ENCODE data around the gene CCDC71L.

The CCDC71L gene

GRCh38 chr7:106641416-106641815, 19.5 kb downstream of the CCDC71L start:
- no peak for DNase-seq (ENCODE audit: low spot score)
- TF ChIP-seq, protein P1, sequence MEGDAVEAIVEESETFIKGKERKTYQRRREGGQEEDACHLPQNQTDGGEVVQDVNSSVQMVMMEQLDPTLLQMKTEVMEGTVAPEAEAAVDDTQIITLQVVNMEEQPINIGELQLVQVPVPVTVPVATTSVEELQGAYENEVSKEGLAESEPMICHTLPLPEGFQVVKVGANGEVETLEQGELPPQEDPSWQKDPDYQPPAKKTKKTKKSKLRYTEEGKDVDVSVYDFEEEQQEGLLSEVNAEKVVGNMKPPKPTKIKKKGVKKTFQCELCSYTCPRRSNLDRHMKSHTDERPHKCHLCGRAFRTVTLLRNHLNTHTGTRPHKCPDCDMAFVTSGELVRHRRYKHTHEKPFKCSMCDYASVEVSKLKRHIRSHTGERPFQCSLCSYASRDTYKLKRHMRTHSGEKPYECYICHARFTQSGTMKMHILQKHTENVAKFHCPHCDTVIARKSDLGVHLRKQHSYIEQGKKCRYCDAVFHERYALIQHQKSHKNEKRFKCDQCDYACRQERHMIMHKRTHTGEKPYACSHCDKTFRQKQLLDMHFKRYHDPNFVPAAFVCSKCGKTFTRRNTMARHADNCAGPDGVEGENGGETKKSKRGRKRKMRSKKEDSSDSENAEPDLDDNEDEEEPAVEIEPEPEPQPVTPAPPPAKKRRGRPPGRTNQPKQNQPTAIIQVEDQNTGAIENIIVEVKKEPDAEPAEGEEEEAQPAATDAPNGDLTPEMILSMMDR (IDR thresholded peaks at IDR 0.05; ENCODE audit: extremely low read depth, missing control alignments): no peak

GRCh38 chr7:106640368-106641141, 20.4 kb downstream of the CCDC71L start:
- TF ChIP-seq, protein P1 (IDR thresholded peaks at IDR 0.05; ENCODE audit: extremely low read depth, missing control alignments): no peak
- DNase-seq (ENCODE audit: low spot score): no peak

DNA sequence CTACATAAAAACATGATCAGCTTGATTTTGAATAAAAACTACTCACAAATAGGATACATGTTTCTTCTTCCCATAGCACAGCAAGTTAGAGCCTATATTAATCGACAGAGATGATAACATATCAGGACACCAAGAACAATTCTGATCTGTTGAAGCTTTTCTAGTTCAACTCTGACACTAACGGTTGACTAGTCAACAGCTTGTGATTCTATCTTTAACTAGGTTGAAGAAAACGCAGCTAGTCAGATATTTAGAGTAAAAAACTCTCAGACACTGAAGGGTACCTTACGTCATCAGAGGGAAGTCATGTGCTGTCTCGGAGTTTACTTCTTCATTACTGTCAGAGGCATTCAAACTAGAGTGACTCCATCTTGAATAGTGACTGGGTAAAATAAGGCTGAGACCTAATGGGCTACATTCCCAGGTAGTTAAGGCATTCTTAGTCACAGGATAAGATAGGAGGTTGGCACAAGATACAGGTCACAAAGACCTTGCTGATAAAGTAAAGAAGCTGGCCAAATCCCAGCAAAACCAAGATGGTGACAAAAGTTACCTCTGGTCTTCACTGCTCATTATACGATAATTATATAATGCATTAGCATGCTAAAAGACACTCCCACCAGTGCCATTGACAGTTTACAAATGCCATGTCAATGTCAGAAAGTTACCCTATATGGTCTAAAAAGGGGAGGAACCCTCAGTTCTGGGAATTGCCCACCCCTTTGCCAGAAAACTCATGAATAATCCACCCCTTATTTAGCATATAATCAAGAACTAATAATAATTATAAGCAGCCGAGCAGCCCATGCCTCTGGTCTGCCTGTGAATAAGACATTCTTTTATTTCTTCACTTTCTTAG, 21.3 kb downstream of the CCDC71L start:
- TF ChIP-seq, protein P1 (IDR thresholded peaks at IDR 0.05; ENCODE audit: extremely low read depth, missing control alignments): no peak
- no peak for DNase-seq (ENCODE audit: low spot score)

GRCh38 chr7:106635411-106635810, 25.5 kb downstream of the CCDC71L start:
- TF ChIP-seq, protein P1 (IDR thresholded peaks at IDR 0.05; ENCODE audit: extremely low read depth, missing control alignments): no peak
- DNase-seq (ENCODE audit: low spot score): no peak

- no peak for DNase-seq (ENCODE audit: low spot score)
- TF ChIP-seq, protein P1 (IDR thresholded peaks at IDR 0.05; ENCODE audit: extremely low read depth, missing control alignments): no peak
Measured at GRCh38 chr7:106634958-106635357, 26.0 kb downstream of the CCDC71L start.

DNA sequence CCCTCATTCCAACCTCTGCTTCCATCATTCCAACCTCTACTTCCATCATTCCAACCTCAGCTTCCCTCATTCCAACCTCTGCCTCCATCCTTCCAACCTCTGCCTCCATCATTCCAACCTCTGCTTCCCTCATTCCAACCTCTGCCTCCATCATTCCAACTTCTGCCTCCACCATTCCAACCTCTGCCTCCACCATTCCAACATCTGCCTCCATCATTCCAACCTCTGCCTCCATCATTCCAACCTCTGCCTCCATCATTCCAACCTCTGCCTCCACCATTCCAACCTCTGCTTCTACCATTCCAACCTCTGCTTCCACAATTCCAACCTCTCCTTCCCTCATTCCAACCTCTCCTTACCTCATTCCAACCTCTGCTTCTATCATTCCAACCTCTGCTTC, 30.3 kb downstream of the CCDC71L start:
- TF ChIP-seq, protein P1 (IDR thresholded peaks at IDR 0.05; ENCODE audit: extremely low read depth, missing control alignments): no peak
- DNase-seq (ENCODE audit: low spot score): no peak

DNA sequence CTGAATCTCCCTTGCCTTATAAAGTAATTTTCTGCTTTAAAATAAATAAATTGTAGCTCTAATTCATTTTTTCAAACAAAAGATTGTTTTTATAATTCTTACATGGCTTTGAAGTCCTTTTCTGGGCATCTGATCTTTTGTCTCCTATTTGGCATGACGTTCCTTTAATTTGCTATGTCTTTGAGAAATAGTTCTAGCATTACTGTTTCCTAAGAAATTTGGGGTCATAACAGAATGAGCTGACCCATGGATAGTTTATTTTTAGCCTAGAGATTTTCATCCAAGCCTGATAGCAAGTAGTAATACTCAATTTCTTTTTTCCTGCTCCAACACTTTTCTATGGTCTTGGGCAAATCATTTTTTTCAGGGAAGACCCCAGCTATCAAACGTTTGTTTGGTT, 31.4 kb downstream of the CCDC71L start:
- DNase-seq (ENCODE audit: low spot score): no peak
- TF ChIP-seq, protein P1 (IDR thresholded peaks at IDR 0.05; ENCODE audit: extremely low read depth, missing control alignments): no peak

Measured in GM20000 (cell line).